HTERT RPE-1 (cell line): ENCODE measurements around the gene HELZ2.

Experiments used
- in situ Hi-C: fragments of 300-500 bp; cut with MboI; formaldehyde crosslinking; loops from 4 replicates; pipeline ENCODE4 v1.14.3; 2020; ENCODE audit warnings: low sequenced_read_pairs

The HELZ2 gene

DNA sequence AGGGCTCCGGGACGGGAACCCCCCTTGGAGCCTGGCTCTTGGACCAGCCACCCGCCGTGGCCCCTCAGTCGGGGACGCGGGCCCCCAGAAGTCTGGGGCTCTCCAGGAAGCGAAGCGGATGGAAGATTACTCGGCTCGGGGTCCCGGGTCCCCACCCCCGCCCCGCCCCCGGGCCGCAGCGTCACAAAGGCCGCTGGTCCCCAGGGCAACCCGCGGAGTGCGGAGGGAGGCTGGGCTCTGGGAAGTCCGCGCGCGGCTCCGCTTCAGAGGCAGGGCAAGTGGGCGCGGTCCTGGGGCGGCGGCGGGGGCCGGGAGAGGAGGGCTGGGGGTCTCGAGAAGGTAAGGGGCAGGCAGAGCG is 20.1 kb downstream of the HELZ2 start, which contains the start of gene FNDC11:
FNDC11 (plus strand) TSS at position 227 of the 358 bp plus-strand sequence. CDS start 1,505 bp downstream, outside the sequence.
- in situ Hi-C loops, result no loop called here

DNA sequence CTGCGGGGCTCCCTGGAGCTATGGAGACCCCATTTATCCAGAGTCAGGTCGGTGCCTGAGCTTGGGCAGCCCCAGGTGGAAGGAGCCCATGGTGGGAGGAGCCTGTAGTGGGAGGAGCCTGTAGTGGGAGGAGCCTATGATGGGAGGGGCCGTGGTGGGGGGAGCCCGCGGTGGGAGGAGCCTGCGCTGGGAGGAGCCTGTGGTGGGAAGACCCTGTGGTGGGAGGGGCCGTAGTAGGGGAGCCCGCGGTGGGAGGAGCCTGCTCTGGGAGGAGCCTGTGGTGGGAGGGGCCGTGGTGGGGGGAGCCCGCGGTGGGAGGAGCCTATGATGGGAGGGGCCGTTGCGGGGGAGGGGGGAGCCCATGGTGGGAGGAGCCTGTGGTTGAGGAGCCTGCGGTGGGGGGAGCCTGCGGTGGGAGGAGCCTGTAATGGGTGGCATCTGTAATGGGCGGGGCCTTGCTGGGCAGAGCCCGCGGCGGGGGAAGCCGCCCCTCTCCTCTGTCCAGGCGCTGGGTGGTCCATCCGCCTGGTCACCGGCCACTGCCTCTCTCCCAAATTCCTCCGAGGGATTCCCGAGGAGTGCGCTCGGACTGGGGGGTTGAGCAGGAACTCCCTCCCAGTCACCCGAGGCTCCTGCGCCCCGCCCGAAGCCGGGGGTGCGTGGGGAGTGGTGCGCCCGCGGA is 20.6 kb downstream of the HELZ2 start:
- in situ Hi-C loops, result no loop called here

DNA sequence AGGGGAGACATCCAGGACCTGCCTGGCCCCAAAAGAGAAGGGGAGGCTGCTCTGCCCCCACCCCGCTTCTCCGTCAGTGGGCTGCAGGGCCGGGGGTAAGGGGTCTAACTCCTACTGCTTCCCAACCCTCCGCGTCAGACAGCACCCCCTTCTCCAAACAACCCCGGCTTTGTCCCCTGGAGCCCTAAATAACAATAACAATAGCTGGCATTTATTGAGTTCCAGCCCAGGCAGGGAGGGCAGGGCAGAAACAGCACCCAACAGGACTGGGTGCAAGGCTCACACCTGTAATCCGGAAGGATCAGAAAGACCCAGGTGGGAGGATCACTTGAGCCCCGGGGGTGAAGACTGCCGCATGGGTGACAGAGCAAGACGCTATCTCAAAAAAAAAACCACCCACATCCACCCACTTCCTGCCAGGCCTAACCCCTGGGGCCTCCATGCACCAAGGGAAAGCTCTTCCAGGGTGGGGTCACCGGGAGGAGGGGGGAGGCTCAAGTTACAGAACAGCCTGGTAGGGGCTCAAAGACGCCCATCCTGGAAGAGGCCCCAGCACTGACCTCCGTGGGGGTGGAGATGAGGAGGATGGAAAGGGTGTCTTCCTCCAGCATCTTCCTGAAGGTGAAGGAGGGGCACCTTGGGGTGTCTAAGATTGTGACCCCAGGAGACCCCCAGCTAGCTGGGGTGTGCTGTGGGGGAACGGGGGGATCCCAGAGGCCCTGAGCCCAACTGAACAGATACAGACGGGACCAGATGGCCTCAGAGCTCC is 21.4 kb downstream of the HELZ2 start:
- in situ Hi-C loops, result no loop called here

DNA sequence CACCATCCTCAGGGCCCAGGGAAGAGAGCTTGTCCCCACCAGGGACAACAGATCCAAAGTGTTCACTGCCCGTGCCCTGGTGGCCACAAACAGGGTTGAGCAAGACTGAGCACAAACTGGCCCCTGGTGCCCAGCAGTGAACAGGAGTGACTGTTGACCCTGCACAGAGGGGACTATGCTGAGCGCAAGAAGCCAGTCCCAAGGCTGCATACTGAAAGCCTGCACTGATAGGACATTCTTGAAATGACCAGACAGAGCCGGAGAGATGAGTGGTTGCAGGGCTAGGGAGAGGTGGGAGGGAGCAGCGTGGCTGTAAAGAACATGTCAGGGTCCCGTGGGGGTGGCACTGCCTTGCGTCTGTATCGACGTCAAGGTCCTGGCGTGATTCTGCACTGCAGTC is 23.0 kb downstream of the HELZ2 start:
- in situ Hi-C loops, result no loop called here

DNA sequence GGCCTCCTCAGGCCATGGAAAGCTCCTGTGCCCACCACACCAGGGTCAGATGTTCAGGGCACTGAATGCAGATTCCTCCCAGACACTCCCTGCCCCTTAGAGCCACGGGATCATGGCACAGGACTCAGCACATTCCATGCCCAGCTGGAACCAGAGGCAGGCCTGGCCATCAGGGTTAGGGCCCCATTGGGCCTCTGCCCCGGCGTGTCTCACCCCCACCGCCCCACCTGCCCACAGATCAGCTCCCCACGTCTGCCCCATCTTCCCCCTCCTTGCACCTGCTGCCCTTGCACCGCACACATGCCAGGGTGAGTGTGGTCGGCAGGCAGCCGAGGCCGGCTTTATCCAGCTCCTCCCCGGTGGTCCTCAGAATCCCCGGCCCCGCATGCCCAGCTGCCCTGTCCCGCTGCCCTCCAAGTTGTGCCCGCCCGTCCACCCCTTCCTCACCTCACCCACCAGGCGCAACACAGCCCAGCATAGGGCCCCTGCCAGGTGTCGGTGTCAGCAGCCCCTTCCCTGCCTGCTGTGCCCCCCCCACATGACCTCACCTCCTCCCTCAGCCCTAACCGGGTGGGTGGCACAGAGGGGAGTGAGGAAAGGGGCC is 24.3 kb downstream of the HELZ2 start:
- in situ Hi-C loops, result no loop called here

DNA sequence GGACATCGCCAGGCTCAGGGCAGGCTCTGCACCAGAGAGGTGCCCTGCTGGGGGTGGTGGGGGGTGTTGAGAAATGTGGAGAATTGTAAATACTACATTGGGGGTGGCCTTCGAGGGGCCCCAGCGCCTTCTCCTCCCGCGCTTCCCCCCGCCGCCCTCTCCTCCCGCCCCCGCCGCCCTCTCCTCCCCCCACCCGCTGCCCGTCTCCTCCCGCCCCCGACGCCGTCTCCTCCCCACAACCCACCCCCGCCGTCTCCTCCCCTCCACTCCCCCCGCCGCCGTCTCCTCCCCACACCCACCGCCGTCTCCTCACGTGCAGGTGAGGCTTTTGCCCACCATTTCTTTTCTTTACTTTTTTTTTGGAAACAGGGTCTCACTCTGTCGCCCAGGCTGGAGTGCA is 25.0 kb downstream of the HELZ2 start:
- in situ Hi-C loops, result no loop called here

DNA sequence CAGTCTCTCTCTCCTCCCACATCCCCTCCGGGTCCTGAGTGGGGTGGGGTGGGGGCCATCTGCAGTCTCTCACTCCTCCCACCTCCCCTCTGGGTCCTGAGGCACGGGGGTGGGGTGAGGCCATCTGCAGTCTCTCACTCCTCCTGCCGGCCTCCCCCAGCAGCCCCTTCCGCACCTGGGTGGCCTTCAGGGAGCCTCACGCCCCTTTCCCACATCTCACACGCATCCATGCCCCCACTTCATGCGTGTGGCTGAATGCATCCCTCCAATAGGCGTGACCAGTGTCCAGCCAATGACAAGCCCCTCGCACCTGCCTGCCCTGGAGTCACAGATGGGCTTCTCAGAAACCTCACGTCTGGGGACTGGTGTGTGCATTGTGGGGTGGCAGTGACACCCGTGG is 25.5 kb downstream of the HELZ2 start:
- in situ Hi-C loops, result no loop called here

DNA sequence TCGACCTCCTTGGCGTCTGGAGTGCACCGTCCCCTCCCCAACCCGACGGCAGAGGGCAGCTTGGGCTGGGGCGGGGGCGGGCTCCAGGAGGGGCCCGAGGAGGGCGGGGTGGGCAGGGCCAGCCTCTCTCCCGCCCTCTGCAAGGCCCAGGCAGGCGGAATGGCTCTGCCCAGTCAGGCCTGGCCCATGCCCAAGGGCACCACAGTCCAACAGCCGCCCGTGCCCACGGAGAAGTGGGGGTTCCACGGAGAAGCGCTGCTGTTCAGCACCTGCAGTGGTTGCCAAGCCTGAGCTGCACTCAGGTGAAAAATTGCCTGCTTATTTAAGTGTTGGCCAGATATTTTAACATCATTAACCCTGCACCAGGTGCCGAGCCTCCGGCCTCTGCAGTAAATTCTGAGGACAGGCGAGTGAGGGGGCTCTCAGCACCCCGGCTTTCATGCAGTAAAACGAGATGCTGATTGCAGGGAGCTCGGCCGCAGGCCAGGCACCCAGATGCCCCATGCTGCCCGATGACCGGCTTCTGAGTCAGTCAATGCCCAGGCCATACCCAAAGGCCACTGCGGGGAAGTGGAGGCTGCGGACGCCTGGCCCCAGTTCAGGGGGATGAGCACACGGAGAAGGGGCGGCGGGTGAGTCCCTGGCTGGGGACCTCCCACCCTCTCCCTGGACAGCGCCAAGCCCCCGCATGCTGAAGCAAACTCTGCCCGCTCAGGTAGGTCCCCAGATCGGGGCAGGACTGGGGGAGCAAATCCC is 26.1 kb downstream of the HELZ2 start, which contains the start of gene SRMS:
SRMS (minus strand) TSS at position 25 of the 756 bp plus-strand sequence. CDS start 286 bp downstream, outside the sequence.
- in situ Hi-C loops, result no loop called here

DNA sequence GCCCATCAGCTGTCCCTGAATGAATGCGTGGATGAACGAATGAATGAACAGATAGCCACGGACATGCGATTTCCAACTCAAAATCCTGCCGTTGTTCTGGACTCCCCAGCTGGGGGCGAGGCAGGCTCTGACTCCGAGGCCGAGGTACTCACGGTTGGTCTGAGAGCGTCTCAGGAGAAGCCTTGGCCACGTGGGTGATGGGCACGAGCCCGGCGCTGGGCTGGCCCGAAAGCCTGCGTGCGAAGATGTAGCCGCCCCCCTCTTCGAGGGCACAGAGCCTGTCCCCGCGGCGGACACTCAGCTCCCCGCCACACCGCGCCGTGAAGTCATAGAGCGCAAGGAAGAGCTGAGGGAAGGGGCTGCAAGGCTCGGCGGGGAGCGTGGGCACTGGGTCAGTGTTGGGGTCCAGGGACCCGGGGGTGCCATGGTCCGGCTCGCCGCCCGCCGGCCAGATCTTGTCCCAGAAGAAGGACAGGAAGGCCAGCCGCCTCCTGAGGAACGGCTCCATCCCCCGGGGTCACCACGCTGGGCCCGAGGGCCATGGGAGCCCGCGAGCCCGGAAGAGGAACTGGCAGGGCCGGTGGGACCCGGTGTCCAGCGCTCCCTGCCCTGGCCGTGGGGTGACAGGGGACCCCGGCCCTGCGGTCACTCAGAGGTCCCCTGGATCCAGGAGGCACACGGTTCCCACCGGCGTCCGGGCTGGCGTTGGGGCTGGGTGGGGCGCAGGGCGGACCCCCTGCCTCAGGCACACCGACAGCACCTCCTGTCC is 26.9 kb downstream of the HELZ2 start:
- in situ Hi-C loops, result no loop called here

DNA sequence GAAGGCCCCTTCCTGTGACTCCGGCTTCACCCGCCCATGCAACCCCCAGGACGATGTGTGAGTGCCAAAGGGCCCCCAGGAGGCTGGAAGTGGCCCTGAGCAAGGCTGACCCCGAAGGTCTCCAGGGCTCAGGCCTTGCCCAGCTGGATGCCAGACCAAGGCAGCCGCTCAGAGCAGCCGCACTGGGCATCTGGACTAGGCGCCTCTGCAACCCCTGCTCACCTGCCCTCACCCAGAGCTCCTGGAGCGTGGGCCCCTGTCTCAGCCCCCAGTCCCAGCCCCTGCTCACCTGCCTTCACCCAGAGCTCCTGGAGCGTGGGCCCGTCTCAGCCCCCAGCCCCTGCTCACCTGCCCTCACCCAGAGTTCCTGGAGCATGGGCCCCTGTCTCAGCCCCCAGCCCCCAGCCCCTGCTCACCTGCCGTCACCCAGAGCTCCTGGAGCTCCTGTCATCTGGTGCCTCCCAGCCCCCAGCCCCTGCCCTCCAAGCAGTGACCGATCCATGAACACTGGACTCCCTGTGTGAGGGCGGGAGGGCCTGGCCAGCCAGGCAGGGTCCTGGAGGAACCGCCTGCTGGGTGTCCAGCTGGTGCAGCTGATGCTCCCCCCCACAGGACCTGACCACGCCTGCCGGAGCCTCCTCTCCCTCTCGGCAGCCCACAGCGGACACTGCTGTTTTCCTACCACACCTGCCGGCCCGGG is 27.6 kb downstream of the HELZ2 start:
- in situ Hi-C loops, result no loop called here

DNA sequence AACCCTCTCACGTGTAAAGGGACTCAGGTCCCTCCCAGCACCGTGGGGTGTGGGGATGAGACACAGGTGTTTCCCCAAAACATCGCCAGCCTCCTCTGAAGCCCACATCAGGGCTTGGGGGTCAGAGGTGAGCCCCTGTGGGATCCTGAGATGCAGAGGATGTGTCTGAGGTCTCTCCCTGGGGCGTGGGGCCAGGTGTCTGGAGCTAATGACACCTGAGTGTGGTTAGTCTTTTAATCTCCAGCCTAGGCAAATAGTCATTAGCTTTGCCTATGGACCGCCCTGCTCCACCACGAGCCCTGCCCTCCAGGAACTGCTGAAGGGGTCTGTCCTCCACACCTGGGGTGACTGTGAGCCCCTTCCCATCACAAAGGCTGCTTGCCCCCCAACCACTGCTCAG is 28.2 kb downstream of the HELZ2 start:
- in situ Hi-C loops, result no loop called here

DNA sequence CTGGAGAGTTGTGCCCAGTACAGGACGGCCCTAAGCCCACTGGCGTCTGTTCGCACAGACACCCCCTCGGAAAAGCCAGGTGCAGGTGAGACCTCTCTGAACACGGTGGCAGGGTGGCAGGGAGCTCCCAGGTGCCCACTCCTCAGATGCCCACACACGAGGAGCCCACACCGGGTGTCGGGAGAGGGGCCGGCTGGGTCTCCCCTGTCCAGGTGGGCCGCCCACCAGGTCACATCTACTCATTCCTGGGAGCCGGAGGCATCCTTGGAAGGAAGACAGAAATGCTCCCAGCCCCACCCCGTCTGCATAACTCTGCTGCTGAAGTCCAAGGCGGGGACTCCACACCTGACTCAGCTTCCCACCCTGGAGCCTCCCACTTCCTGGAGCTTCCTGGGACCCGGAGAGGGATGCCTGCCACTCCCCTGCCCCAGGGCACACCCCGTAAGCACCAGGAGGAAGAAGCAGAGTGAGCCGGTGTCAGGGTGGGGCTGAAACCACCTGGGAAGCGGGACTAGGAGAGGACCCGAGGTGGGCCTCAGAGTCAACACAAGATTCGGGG is 29.0 kb downstream of the HELZ2 start:
- in situ Hi-C loops, result no loop called here

DNA sequence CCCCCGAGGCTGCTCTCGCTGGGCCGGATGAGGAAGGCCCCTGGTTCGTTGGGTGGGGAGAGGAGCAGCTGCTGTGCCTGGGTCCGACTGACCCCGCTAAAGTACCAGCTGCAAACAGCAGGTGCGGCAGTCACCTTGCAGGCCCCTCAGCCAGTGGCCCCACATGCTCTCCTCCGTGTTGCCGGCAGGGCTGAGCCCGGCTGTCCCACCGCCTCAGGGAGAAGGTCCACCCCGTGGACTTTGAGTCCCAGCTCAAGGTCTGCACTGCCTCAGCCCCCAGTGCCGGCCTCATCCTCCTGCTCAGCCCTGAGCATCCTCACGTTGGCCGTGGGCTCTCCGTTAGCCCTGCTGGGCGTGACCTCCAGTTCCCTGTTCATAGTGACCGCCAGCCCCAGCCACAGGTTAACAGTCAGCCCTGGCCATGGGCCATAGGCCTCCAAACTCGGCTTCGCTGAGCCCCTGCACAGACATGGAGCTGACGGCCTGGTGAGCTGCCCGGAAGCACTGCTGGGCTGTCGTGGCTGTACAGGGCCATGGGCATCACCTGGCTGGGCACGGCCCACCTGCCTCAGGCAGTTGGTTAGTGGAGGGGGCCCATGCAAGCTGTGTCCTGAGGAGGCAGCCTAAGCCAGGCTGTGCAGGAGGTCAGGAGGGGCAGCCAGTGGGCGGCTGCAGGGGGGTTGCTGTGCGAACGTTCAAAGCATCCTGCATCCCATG is 29.6 kb downstream of the HELZ2 start:
- in situ Hi-C loops, result no loop called here

DNA sequence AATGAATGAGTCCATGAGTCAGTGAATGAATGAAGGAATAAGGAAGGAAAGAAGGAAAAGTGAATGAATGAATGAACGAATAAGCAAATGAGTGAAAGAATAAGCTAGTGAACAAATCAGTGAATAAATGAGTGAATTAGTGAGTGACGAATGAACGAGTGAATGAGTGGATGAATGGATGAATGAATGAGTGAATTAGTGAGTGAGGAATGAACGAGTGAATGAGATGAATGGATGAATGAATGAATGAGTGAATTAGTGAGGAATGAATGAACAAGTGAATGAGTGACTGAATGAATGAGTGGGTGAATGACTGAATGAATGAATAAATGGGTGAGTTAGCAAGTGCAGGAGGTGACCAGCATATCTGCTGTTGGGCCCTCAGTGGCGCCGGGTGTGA is 30.3 kb downstream of the HELZ2 start:
- in situ Hi-C loops, result no loop called here

DNA sequence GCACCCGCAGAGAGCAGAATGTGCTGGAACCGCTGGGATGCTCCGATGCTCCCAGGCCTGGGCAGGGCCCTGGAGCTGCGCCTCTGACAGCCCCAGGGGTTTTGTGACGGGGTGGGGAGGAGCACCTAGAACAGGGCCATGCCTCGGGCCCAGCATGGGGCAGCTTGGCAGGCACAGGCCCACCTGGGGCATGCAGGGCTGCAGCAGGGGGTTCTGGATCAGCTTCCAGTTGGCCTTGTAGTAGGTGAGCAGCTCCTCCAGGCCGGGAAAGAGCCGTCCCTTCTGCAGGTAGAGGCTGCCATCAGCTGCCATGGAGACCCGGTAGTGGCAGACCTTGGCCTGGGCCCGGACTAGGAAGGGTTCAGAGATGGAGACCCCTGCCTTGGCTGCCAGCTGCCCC is 30.9 kb downstream of the HELZ2 start:
- in situ Hi-C loops, result no loop called here

DNA sequence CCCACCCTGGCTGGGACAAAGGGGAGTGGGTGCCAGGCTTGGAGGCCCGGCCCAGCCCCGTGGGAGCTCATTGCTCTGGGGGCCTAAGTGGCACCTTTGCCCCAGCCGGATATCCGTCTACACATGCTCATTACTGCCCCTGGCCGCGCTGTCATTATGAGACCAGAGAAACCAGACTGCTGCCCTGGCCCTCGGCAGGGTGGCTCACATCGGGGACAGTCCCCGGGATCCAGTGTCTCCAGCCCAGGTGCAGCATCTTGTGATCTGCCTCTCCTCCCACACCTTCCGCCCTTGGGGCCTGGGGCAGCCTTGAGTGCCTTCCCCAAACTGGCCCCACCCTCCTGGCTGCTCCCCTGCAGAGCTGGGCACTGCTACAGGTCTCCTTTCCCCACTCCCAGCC is 31.3 kb downstream of the HELZ2 start:
- in situ Hi-C loops, result no loop called here

DNA sequence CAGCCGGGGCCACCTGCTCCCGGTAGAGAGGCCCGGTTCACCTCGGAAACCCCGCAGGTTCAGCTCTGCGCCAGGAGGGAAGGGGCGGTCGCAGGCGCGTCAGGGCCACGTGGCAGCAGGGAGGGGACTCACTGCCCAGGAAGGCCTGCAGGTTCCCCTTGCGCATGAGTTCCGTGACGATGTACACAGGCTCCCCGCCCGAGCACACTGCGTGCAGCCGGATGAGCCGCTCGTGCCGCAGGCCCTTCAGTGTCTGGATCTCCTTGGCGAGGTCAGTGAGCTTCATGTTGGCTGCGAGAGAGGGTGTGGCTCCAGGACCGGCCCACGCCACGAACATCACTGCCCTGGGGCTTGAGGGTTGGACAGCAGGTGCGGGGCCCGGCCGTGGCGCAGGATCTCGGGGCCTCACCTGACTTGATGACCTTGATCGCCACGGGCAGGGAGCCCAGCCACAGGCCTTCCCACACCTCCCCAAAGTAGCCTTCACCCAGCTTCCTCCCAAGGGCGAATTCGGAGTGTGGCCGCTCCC is 31.9 kb downstream of the HELZ2 start:
- in situ Hi-C loops, result no loop called here

DNA sequence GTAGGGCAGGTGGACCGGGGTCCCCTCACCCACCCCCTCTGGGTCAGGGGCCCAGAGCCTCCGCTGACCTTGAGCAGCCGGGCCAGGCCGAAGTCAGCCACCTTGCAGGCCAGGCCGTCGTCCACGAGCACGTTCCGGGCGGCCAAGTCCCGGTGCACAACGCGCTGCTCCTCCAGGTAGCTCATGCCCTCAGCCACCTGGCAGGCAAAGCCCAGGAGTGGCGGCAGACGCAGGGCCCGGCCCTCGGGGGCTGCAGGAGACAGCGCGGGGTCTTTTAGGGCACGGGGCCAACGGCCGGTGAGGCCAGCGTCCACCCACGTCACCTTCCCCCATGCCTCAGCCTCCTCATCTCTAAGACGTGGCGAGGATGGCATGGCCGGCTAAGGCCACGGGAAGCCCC is 32.7 kb downstream of the HELZ2 start:
- in situ Hi-C loops, result no loop called here
